ENCODE results near the gene FAM177B.
A peak's percentile ranks its signal among the peaks of the same experiment; 100 is the strongest.

FAM177B gene

GRCh38 chr1:222788402-222789156 is 51.6 kb downstream of the FAM177B start:
- no peak for DNase-seq

GRCh38 chr1:222790115-222790514 is 53.1 kb downstream of the FAM177B start:
- no peak for DNase-seq

GRCh38 chr1:222790520-222790919 is 53.5 kb downstream of the FAM177B start:
- DNase-seq, result no peak

DNA sequence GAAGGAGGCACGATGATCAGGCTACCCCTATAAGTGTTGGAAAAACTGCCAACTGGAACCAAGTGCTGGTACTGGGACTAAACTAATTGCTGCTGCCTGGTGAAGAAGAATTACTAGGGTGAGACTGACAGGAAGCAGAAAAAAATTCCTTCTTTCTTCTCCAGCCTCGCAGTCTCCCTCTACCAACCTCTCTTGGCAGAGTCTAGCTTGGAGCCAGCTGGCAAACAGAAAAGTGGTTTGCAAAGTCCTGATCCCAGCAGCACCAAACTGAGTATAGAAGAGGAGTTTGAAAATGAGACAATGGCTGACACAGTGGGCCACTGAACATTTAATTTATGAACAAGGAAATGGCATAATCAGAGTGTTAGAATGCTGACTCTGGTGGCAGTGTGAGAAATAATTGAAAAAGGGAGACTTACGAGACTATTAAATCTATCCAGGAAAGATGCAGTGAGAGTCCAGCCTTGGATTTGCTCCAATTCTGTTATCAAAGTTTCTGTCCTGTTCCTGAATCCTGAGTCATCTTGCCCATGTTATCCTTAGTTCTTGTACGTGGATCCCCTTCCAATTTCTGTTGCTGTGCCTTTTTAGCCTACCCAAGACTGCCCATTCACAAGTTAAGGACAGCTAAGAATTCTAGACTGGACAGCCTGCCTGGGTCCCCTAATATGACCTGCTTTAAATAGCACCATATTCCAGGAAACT is 54.2 kb downstream of the FAM177B start:
- no peak for DNase-seq

- no peak for DNase-seq
These were observed 55.7 kb downstream of the FAM177B start for GRCh38 chr1:222792744-222793143.

GRCh38 chr1:222794656-222795474 is 57.9 kb downstream of the FAM177B start:
- DNase-seq, result no peak

GRCh38 chr1:222798116-222798515 is 61.1 kb downstream of the FAM177B start:
- DNase-seq, result peak; percentile 73

DNA sequence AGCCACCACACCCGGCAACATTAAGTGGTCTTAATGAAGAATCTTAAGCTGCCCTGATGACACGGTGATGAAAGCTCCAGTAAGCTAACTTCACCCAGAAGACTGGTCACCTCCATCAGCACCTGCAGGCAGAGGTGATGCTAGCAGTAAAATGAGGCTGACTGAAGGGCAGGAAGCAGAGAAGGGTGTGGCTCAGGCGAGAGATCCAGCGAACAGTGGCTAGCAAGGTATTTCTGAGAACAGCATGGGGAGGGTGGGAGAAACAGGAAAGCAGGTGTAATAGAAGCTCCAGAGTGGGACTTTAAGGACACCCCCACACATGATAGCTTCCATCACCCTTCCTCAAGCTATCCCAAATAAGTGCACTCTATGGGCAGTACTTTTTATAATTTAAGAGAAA is 62.0 kb downstream of the FAM177B start:
- DNase-seq, result no peak
